Gastrocnemius medialis (tissue), 4 donors: ENCODE results near the gene TBX20. TPM values are rescaled to one million over a fixed set of nuclear protein-coding genes. Genes with fewer than 3 reads are reported as not detected.
A peak's percentile ranks its signal among the peaks of the same experiment; 100 is the strongest.

Source experiments
- ATAC-seq, 2 donors: fragments of 150-250 bp; one replicate each; pipeline ENCODE4 v1.9.1; 2016
- DNase-seq, 2 donors: peaks; one replicate each; pipeline ENCODE4 v3.0.0-alpha.2; 2019
- H3K27ac ChIP-seq, 4 donors: fragments of 200-600 bp; sonication (generic); 1 replicate in 1 of 4; 2 replicates in 3 of 4; pipeline ENCODE4 v1.5.1; 2016 to 2018; ENCODE audit warnings: mild to moderate bottlenecking in 2 of 4, moderate library complexity in 1 of 4
- H3K27me3 ChIP-seq, 3 donors: fragments of 200-600 bp; sonication (generic) in 2 of 3; 1 replicate in 1 of 3; 2 replicates in 2 of 3; pipeline versions ENCODE4 v1.5.1 to v1.6.0; 2016 to 2019; ENCODE audit warnings: mild to moderate bottlenecking in 1 of 3, moderate library complexity in 1 of 3
- H3K36me3 ChIP-seq, 2 donors: fragments of 200-600 bp; sonication (generic) in 1 of 2; one replicate each; pipeline ENCODE4 v1.5.1; 2017 to 2018
- H3K4me1 ChIP-seq, 2 donors: fragments of 200-600 bp; sonication (generic) in 1 of 2; one replicate each; pipeline ENCODE4 v1.5.1; 2016 to 2017; ENCODE audit warnings: mild to moderate bottlenecking in 2 of 2
- H3K4me3 ChIP-seq, 4 donors: fragments of 200-600 bp; sonication (generic) in 3 of 4; 1 replicate in 1 of 4; 2 replicates in 3 of 4; pipeline ENCODE4 v1.5.1; 2016 to 2019; ENCODE audit warnings: mild to moderate bottlenecking in 2 of 4
- H3K9me3 ChIP-seq, 3 donors: fragments of 200-600 bp; sonication (generic) in 2 of 3; 1 replicate in 1 of 3; 2 replicates in 2 of 3; pipeline ENCODE4 v1.5.1; 2016 to 2019
- CTCF ChIP-seq, 5 experiments: fragments of 450-650 bp in 3 of 5; fragments of 200-600 bp in 2 of 5; sonication (generic) in 2 of 5; IDR thresholded peaks in 4 of 5; conservative IDR thresholded peaks in 1 of 5; 1 replicate in 4 of 5; 2 replicates in 1 of 5; pipeline ENCODE4 v1.5.1; 2016 to 2019; ENCODE audit warnings: antibody characterized with exemption in 5 of 5, mild to moderate bottlenecking in 3 of 5, moderate library complexity in 3 of 5
- POLR2A ChIP-seq, 2 donors: fragments of 450-650 bp; IDR thresholded peaks; one replicate each; pipeline ENCODE4 v1.6.1; 2017; ENCODE audit warnings: antibody characterized with exemption in 2 of 2, mild to moderate bottlenecking in 2 of 2, moderate library complexity in 2 of 2
- in situ Hi-C, 4 donors: fragments of 200-750 bp; cut with MboI; loops; one replicate each; pipeline versions ENCODE4 v1.15.0 to v1.8.0; 2017; ENCODE audit warnings: low sequenced_read_pairs in 4 of 4
- intact Hi-C: fragments of 100-400 bp; cut with DNase I; formaldehyde crosslinking; loops from one replicate; pipeline ENCODE4 v1.15.1; 2023; ENCODE audit warnings: low total_unique reads
- total RNA-seq, 4 donors: library from RNA; depleted of rRNA; stranded (reverse); fragments of >200 nt; gene quantifications; one replicate each; pipeline versions ENCODE4 v1.1.0 to v1.2.3, GENCODE V29; 2016

Gene TBX20
- total RNA-seq, 4 donors from 2014 or later: not detected

DNA sequence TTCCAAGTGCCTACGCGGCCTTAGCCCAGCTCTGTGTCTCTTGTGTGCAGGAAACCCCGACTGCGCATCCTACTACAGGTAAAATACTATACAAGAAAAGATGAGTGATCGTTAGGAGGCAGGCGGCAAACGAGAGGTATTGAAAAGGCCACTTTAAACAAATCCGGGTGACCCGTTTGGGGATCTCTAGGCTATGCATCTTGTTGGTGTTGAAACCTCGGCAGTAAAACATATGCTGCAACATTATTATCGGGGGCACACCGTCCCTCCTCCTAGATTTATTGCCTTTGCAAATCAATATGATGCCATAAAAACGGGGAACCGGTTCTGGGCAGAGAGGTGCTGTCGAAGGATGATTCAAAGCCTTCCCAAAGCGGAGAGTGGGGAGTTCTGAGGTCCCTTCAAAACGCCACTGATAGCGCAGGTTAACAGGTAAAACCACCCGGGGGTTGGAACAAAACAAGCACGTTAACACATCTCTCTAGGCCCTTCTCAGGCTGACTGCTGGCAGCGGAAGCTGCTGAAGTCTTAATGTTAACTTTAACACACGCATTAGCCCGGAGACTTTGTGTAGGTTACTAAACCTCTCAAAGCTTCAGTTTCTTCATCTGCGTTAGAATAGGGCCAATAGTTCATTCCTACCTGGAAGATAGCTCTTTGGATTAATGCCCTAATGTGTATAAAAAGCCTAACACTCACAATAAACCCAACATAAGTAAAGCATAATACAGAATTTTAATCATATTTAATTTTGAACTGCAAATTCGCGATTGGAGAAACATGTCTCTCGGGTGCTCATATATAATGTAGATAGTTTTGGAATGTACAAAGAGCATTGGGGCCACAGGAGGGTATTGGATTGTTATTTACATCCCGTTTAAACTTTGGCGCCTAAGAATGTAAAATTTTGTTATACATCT lies 2.6 kb upstream of the TBX20 start:
- Histone ChIP-seq H3K27me3 (peaks cover 96 to 99% (median 97%) of the 10 kb centered on the region in 3 donors), H3K4me1 (no peaks in the 10 kb centered on the region), H3K9me3 (no peaks in the 10 kb centered on the region), H3K4me3 (peak overlapping the region in 1 of 4 donors; percentile 4), H3K27ac (no peak overlapping the region), H3K36me3 (no peaks in the 10 kb centered on the region)
- TF ChIP-seq POLR2A (IDR thresholded peaks at IDR 0.05) (no peak), CTCF (IDR thresholded peaks at IDR 0.05 in 4 of 5, conservative IDR thresholded peaks at IDR 0.05 in 1 of 5) (no peak)
- ATAC-seq (no peak), DNase-seq (no peak)
- intact Hi-C loops (no loop called here), in situ Hi-C loops (no loop called here)

- Histone ChIP-seq H3K4me1 (no peaks in the 10 kb centered on the region), H3K27ac (no peak overlapping the region), H3K36me3 (no peaks in the 10 kb centered on the region), H3K4me3 (peak overlapping the region in 1 of 4 donors; percentile 6), H3K27me3 (peaks cover 95 to 98% (median 97%) of the 10 kb centered on the region in 3 donors), H3K9me3 (no peaks in the 10 kb centered on the region)
- no peak for DNase-seq
- intact Hi-C loops: no loop called here
- in situ Hi-C loops: no loop called here
- ATAC-seq: no peak
- TF ChIP-seq POLR2A (IDR thresholded peaks at IDR 0.05) (no peak), CTCF (IDR thresholded peaks at IDR 0.05 in 4 of 5, conservative IDR thresholded peaks at IDR 0.05 in 1 of 5) (no peak)
Observed at GRCh38 chr7:35255443-35256255, 1.7 kb upstream of the TBX20 start.

DNA sequence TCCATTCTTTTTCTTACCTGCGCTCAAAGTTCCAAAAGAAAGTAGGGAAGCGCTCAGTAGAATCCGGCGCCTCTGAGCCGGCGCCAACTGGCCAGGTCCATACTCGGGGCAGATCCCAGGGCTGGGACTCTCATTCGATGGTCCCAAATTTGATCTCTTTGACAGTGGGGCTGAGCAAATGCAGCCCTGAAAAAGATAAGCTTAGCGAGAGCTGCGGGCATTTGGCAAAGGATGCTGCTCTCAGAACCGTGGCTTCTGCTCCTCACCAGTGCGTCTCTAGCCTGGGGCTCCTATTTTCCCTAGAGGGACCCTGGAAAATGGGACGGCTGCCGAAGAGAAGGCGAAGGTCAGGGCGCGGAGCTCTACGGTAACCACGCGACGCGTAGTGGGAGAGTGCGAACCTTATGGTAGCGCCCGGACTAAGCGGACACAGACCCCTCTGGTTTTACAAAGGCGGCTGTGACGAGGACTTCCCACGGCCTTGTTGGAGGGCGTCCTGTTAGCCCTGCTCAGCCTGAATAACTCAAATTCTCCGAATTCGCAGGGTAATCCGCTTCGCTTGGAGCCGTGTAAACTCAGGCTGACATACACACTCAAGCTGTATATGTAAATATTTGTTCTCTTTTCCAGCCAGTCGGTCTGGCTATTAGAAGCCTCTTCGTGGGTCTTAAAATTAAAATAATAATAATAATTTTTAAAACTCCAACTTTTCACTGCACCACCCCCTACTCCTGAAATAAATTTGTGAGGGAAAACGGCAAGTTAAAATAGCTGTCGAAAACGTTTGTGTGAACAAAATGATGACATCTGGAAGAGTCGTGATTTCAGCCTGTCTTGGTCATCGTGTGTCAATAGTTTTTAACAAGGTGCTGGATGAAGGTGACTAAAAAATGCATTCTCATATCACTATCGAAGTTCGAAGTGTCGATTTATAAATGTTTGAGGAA lies 869 bp upstream of the TBX20 start:
- in situ Hi-C loops (no loop called here), intact Hi-C loops (no loop called here)
- H3K4me1 ChIP-seq: no peaks in the 10 kb centered on the region
- ATAC-seq (no peak), DNase-seq (no peak)
- peak overlapping the region in 2 of 4 donors; percentile 6 to 45 for H3K4me3 ChIP-seq
- H3K36me3 ChIP-seq: no peaks in the 10 kb centered on the region
- peaks cover 96 to 97% (median 96%) of the 10 kb centered on the region in 3 donors for H3K27me3 ChIP-seq
- H3K27ac ChIP-seq: no peak overlapping the region
- no peaks in the 10 kb centered on the region for H3K9me3 ChIP-seq
- no peak for TF ChIP-seq CTCF (IDR thresholded peaks at IDR 0.05 in 4 of 5, conservative IDR thresholded peaks at IDR 0.05 in 1 of 5)
- no peak for TF ChIP-seq POLR2A (IDR thresholded peaks at IDR 0.05)

DNA sequence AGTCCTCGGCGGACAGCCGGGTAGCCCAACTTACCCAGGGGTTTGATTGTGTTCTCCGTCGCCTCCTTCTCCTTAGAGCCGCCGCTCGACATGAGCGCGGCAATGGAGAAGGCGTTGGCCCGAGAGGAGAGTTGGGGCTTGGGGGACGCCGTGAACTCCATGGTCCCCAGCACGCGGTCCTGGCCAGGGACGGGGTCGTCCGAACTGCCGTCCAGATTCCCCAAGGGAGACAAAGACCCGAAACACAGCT lies 515 bp downstream of the TBX20 start:
- no peaks in the 10 kb centered on the region for H3K4me1 ChIP-seq
- H3K4me3 ChIP-seq: peak overlapping the region in 2 of 4 donors; percentile 38 to 45
- TF ChIP-seq POLR2A (IDR thresholded peaks at IDR 0.05) (no peak), CTCF (IDR thresholded peaks at IDR 0.05 in 4 of 5, conservative IDR thresholded peaks at IDR 0.05 in 1 of 5) (no peak)
- in situ Hi-C loops: no loop called here
- intact Hi-C loops: no loop called here
- no peaks in the 10 kb centered on the region for H3K36me3 ChIP-seq
- H3K27me3 ChIP-seq: peaks cover 91 to 97% (median 96%) of the 10 kb centered on the region in 3 donors
- ATAC-seq (no peak), DNase-seq (no peak)
- H3K27ac ChIP-seq: no peak overlapping the region
- H3K9me3 ChIP-seq: no peaks in the 10 kb centered on the region
